Stimulated activated naive B cell treated with anti-CD40 and anti-IgM and Interleukin-4, amounts not matched to agents 10 μg/mL and 1 μg/mL and 100 μg/mL, for 72 hours (primary cell): ENCODE results near the gene NR1D1.

Experiments used
- ATAC-seq, 2 donors: fragments of 150-1000 bp; cut with Tn5 transposase; replicated peaks; 2 replicates each; pipeline ENCODE4 v1.10.0; 2021; ENCODE audit warnings: moderate library complexity in 1 of 2
- DNase-seq: peaks from one replicate; pipeline ENCODE4 v3.0.0; 2021
- H3K27ac Mint-ChIP-seq: one replicate; pipeline ENCODE4 v1.8.0; 2022; ENCODE audit warnings: mild to moderate bottlenecking, mixed read lengths
- H3K27me3 Mint-ChIP-seq, 2 donors: one replicate each; pipeline ENCODE4 v1.8.0; 2022; ENCODE audit warnings: mixed read lengths in 2 of 2
- H3K36me3 Mint-ChIP-seq, 2 donors: one replicate each; pipeline ENCODE4 v1.8.0; 2022; ENCODE audit warnings: mixed read lengths in 2 of 2, mild to moderate bottlenecking in 1 of 2
- H3K4me1 Mint-ChIP-seq, 2 donors: one replicate each; pipeline ENCODE4 v1.8.0; 2022; ENCODE audit warnings: mixed read lengths in 2 of 2, mild to moderate bottlenecking in 1 of 2
- H3K4me3 Mint-ChIP-seq, 2 donors: one replicate each; pipeline ENCODE4 v1.8.0; 2022; ENCODE audit warnings: mild to moderate bottlenecking in 2 of 2, mixed read lengths in 2 of 2, moderate library complexity in 1 of 2
- H3K9me3 Mint-ChIP-seq, 2 donors: one replicate each; pipeline ENCODE4 v1.8.0; 2022; ENCODE audit warnings: mixed read lengths in 2 of 2, mild to moderate bottlenecking in 1 of 2

NR1D1 gene

GRCh38 chr17:40095944-40096791 is 4.2 kb downstream of the NR1D1 start:
- peak overlapping the region; percentile 26 to 55 for H3K4me3 Mint-ChIP-seq
- peaks cover 34 to 46% of the 10 kb centered on the region in 2 donors for H3K36me3 Mint-ChIP-seq
- H3K27me3 Mint-ChIP-seq = no peaks in the 10 kb centered on the region
- ATAC-seq = peak; percentile 82 to 85
- peak overlapping the region; percentile 44 for H3K27ac Mint-ChIP-seq
- peaks cover 60 to 70% of the 10 kb centered on the region in 2 donors for H3K4me1 Mint-ChIP-seq
- H3K9me3 Mint-ChIP-seq = peaks cover 0 to 4% of the 10 kb centered on the region in 2 donors
- peak; percentile 93 for DNase-seq

GRCh38 chr17:40095351-40095943 is 4.9 kb downstream of the NR1D1 start:
- H3K4me1 Mint-ChIP-seq = peaks cover 55 to 66% of the 10 kb centered on the region in 2 donors
- peak overlapping the region; percentile 44 for H3K27ac Mint-ChIP-seq
- H3K36me3 Mint-ChIP-seq = peaks cover 34 to 46% of the 10 kb centered on the region in 2 donors
- no peak for ATAC-seq
- H3K4me3 Mint-ChIP-seq = peak overlapping the region; percentile 17
- DNase-seq = no peak
- H3K9me3 Mint-ChIP-seq = peaks cover 0 to 4% of the 10 kb centered on the region in 2 donors
- H3K27me3 Mint-ChIP-seq = no peaks in the 10 kb centered on the region

GRCh38 chr17:40094874-40095273 is 5.5 kb downstream of the NR1D1 start:
- ATAC-seq = no peak
- Mint-ChIP-seq H3K4me3 (peak overlapping the region in 1 of 2 donors; percentile 6), H3K27ac (no peak overlapping the region), H3K4me1 (peaks cover 55 to 63% of the 10 kb centered on the region in 2 donors), H3K36me3 (peaks cover 34 to 46% of the 10 kb centered on the region in 2 donors), H3K27me3 (no peaks in the 10 kb centered on the region), H3K9me3 (peaks cover 0 to 4% of the 10 kb centered on the region in 2 donors)
- DNase-seq = no peak

- Mint-ChIP-seq H3K27ac (no peak overlapping the region), H3K27me3 (no peaks in the 10 kb centered on the region), H3K4me1 (peaks cover 48 to 51% of the 10 kb centered on the region in 2 donors), H3K9me3 (peaks cover 0 to 4% of the 10 kb centered on the region in 2 donors), H3K36me3 (peaks cover 38 to 48% of the 10 kb centered on the region in 2 donors), H3K4me3 (no peak overlapping the region)
- no peak for ATAC-seq
- DNase-seq = no peak
Measured at GRCh38 chr17:40093580-40094201, 6.7 kb downstream of the NR1D1 start.

GRCh38 chr17:40093005-40093579 is 7.3 kb downstream of the NR1D1 start:
- Mint-ChIP-seq H3K36me3 (peaks cover 39 to 48% of the 10 kb centered on the region in 2 donors), H3K27me3 (no peaks in the 10 kb centered on the region), H3K27ac (no peak overlapping the region), H3K9me3 (peaks cover 0 to 3% of the 10 kb centered on the region in 2 donors), H3K4me3 (no peak overlapping the region), H3K4me1 (peaks cover 42 to 45% of the 10 kb centered on the region in 2 donors)
- no peak for DNase-seq
- no peak for ATAC-seq

GRCh38 chr17:40092581-40092980 is 7.8 kb downstream of the NR1D1 start:
- no peak overlapping the region for H3K4me3 Mint-ChIP-seq
- ATAC-seq (no peak), DNase-seq (no peak)
- peaks cover 0 to 3% of the 10 kb centered on the region in 2 donors for H3K9me3 Mint-ChIP-seq
- peaks cover 39 to 47% of the 10 kb centered on the region in 2 donors for H3K36me3 Mint-ChIP-seq
- H3K27ac Mint-ChIP-seq = no peak overlapping the region
- no peaks in the 10 kb centered on the region for H3K27me3 Mint-ChIP-seq
- H3K4me1 Mint-ChIP-seq = peaks cover 39 to 40% of the 10 kb centered on the region in 2 donors

- H3K36me3 Mint-ChIP-seq = peaks cover 37 to 45% of the 10 kb centered on the region in 2 donors
- H3K4me3 Mint-ChIP-seq = no peak overlapping the region
- DNase-seq (no peak), ATAC-seq (no peak)
- peaks cover 0 to under 1% of the 10 kb centered on the region in 2 donors for H3K9me3 Mint-ChIP-seq
- peaks cover 32 to 37% of the 10 kb centered on the region in 2 donors for H3K4me1 Mint-ChIP-seq
- H3K27me3 Mint-ChIP-seq = no peaks in the 10 kb centered on the region
- H3K27ac Mint-ChIP-seq = no peak overlapping the region
Measured at GRCh38 chr17:40091691-40092397, 8.5 kb downstream of the NR1D1 start.

- Mint-ChIP-seq H3K36me3 (peaks cover 27 to 32% of the 10 kb centered on the region in 2 donors), H3K9me3 (no peaks in the 10 kb centered on the region), H3K27me3 (no peaks in the 10 kb centered on the region), H3K27ac (peak overlapping the region; percentile 33), H3K4me1 (peaks cover 19 to 26% of the 10 kb centered on the region in 2 donors), H3K4me3 (no peak overlapping the region)
- ATAC-seq = no peak
- no peak for DNase-seq
Measured at GRCh38 chr17:40090237-40091119, 9.9 kb downstream of the NR1D1 start.

- Mint-ChIP-seq H3K27ac (no peak overlapping the region), H3K4me1 (peaks cover 12 to 19% of the 10 kb centered on the region in 2 donors), H3K27me3 (no peaks in the 10 kb centered on the region), H3K36me3 (peaks cover 21 to 26% of the 10 kb centered on the region in 2 donors), H3K9me3 (no peaks in the 10 kb centered on the region), H3K4me3 (no peak overlapping the region)
- DNase-seq (no peak), ATAC-seq (no peak)
Measured at GRCh38 chr17:40089077-40089895, 11.1 kb downstream of the NR1D1 start.

- no peaks in the 10 kb centered on the region for H3K9me3 Mint-ChIP-seq
- H3K27ac Mint-ChIP-seq = no peak overlapping the region
- H3K27me3 Mint-ChIP-seq = no peaks in the 10 kb centered on the region
- DNase-seq = no peak
- peaks cover 11 to 19% of the 10 kb centered on the region in 2 donors for H3K36me3 Mint-ChIP-seq
- no peak for ATAC-seq
- no peak overlapping the region for H3K4me3 Mint-ChIP-seq
- peaks cover 6 to 11% of the 10 kb centered on the region in 2 donors for H3K4me1 Mint-ChIP-seq
Measured at GRCh38 chr17:40087903-40088718, 12.3 kb downstream of the NR1D1 start.

- peaks cover 6 to 11% of the 10 kb centered on the region in 2 donors for H3K4me1 Mint-ChIP-seq
- no peaks in the 10 kb centered on the region for H3K9me3 Mint-ChIP-seq
- no peak overlapping the region for H3K27ac Mint-ChIP-seq
- DNase-seq (no peak), ATAC-seq (no peak)
- H3K27me3 Mint-ChIP-seq = no peaks in the 10 kb centered on the region
- peaks cover 11 to 19% of the 10 kb centered on the region in 2 donors for H3K36me3 Mint-ChIP-seq
- H3K4me3 Mint-ChIP-seq = no peak overlapping the region
Measured at GRCh38 chr17:40087049-40087794, 13.2 kb downstream of the NR1D1 start.
